GM18498 (cell line): ENCODE data around the gene LMOD1.
A peak's percentile ranks its signal among the peaks of the same experiment; 100 is the strongest.
"Not testable (repeated sequence)": the region's sequence is repeated elsewhere in the genome, so short reads cannot be mapped to it uniquely, and the experiment has no call there.

Experiments
- ATAC-seq: cut with Tn5 transposase; IDR thresholded peaks from one replicate; pipeline ENCODE4 v1.9.1; 2021; ENCODE audit warnings: mild to moderate bottlenecking, moderate library complexity; ENCODE audit not compliant: unreplicated experiment

The LMOD1 gene

DNA sequence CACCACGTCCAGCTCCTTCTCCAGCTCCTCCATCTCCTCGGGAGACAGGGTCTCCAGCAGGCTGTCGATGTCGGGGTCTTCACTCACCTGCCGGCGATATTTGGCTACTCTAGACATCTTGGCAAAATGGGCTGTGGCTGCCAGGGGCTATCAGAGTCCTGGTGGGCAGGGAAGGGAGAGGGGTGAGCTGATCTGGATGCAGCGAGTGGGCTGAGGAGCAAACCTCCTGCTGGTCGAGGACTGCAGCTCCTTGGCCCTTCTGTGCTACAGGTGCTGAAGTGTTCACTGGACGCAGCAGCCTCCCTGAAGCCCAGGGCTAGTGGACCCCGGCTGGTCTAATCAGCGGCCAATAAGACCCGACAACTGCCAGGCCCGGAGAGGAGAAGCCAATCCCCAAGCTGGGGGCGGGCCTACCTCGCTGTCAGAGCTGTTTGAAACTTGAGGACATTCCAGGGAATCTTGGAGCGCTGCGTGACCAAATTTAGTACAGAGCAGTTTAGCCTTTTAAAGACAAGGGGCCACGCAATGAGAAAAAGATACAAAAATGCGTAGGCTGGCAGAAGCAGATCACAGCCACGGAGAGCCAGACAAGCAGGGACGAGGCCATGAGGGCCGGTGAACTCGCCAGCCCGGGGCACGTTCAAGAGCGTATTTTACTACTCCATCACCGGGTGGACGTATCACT, at the start of gene LMOD1:
LMOD1 (minus strand) TSS at position 325 of the 685 bp plus-strand sequence; CDS start at position 117, 208 bp downstream.
- no peak for ATAC-seq

DNA sequence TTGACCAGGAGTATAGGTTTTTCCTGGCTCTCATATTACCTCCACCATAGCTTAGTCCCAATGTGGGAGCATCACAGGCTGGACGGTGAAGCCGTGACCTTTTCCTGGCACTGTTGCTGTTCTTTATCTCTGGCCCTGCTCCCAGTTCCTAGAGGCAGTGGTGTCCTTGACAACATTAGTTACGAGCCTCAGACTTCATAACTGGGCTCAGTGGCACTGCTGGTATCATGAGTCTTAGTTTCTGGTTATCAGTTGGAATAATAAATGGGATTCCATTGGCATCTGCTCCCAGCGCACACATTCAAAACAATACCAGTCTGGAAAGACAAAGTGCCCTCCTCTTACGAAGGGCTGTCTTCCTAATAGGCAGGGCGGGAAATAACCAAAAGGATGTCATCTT, 44.1 kb upstream of the LMOD1 start:
- no peak for ATAC-seq

DNA sequence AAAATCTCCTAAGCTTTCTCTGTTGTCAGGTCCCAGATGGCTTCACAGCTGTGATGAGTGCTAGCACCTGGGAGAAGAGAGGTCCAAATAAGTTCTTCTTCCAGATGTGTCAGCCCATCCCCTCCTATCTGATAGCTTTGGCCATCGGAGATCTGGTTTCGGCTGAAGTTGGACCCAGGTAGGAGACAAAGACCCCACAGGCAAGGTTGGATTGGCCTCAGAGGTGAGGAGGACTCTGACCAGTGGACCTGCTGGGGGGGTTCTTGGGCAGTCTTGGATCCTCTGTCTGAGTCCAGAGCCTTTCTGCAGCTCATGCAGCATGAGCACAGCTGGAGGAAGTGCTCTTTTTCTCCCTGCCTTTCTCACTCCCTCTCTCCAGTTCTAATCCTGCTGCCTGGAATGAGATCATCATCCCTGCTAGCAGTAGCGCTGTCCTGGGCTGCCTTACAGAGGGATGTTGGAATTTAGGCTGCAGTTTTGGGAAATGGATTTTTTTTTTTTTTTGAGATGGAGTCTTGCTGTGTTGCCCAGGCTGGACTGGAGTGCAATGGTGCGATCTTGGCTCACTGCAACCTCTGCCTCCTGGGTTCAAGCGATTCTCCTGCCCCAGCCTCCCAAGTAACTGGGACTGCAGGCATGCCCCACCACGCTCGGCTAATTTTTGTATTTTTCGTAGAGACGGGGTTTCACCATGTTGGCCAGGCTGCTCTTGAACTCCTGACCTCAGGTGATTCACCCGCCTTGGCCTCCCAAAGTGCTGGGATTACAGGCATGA, 43.2 kb upstream of the LMOD1 start:
- ATAC-seq: no peak

DNA sequence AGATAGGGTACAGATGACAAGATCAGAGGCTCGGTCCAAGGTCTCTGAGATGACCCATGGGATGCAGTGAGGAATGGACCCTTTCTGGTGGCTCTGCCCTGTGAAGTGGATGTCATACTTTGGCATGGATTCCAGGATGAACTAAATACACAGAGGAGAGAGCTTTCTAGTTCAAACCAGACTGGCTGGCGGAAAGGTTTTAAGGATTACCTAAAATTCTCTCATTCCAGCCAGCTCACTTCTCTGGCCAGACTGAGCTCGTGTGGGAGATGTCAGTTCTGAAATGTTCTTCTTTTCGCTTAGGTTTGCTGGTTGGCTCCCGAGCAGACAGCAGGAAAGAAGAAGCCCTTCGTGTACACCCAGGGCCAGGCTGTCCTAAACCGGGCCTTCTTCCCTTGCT, 42.3 kb upstream of the LMOD1 start:
- ATAC-seq: no peak

DNA sequence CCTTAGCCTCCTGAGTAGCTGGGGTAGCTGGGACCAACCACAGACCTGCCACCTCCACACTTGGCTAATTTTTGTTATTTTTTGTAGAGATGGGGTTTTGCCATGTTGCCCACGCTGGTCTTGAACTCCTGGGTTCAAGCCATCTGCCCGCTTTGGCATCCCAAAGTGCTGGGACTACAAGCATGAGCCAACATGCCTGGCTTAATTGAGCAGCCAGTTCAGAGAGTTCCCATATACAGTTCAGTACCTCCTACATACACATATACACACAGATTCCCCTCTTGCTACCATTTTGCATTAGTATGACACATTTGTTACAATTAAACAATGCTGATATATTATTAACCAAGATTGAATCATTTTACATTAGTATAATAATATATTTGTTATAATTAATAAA, 39.0 kb upstream of the LMOD1 start:
- ATAC-seq: no peak

DNA sequence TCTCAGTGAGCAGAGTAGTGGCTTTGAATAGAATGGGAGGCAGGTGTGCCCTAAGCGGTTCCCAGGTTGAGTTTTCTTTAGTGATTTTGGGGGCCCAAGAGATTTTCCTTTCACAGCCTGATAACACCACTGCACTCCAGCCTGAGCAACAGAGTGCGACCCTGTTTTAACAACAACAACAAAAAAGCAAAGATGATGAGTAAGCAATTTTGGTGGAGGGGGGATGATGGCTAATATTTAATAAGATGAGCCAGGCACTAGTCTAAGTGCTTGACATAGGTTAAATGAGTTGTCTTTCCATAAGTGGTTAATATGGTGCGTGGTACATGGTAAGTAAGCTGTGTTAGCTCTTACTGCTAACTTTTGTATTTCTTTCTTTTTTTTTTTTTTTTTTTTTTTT, 38.1 kb upstream of the LMOD1 start:
- no peak for ATAC-seq

DNA sequence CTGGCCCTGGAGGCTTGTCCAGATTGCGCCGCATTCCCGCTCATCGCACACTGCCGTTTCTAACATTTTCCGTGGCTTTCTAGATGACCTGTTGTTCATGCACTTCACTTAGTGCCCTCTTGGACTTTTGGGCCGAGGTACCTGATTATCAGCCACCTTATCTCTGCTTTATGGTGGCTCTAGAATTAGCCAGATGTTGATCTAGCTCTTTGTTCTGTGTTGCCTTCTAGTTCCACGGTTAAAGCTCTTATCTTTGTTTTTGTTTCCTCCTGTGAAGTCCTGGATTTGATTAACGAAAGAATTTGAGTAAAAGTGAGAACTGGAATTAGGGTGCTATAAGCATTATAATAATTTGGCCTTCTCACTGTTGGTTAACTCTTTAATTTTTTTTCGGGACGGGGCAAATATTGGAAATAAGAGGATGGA, 37.0 kb upstream of the LMOD1 start:
- ATAC-seq: no peak

DNA sequence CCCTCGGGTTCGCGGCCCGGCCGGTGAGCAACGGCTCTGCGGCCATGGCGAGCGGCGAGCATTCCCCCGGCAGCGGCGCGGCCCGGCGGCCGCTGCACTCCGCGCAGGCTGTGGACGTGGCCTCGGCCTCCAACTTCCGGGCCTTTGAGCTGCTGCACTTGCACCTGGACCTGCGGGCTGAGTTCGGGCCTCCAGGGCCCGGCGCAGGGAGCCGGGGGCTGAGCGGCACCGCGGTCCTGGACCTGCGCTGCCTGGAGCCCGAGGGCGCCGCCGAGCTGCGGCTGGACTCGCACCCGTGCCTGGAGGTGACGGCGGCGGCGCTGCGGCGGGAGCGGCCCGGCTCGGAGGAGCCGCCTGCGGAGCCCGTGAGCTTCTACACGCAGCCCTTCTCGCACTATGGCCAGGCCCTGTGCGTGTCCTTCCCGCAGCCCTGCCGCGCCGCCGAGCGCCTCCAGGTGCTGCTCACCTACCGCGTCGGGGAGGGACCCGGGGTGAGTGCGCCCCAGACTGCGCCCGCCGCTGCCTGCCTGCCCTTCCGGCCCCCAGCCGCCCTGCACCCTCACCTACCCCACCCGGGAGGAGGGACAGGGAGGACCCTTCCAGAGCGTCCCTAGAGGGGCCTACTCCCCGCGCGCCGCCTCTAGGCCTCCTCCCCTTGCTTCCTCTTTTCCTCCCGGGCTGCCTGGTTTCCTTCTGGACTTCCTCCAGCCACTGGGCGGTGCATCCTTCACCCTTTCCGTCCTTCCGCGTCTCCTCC, 36.5 kb upstream of the LMOD1 start, which contains the start of gene RNPEP:
RNPEP (plus strand) TSS at position 26 of the 757 bp plus-strand sequence; CDS start at position 45, 19 bp downstream.
- ATAC-seq: peak; percentile 87

DNA sequence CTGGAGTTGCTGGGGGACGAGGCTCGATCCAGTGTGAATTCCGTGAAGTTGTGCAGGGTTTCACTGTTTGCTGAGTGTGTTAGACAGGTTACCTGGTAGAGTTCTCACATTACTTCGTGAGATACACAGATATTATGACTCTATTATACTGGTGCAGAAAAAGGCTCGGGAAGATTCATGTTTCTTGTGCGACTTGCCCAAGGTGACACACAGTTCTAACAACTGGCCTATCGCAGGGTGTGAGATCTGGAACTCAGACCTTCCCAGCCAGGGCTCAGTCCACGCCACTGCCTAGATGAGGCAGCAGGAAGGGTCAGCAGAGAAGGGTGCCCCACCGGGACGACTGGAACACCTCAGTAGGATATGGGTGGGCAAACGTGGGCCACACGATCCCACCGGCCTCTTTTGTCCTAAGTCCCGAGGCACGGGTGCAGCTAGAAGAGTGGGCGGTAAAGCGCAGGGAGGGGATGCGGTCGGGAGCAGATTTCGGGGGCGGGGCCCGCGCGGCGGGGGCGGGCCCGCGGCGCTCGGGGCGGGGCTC, 35.8 kb upstream of the LMOD1 start:
- no peak for ATAC-seq

DNA sequence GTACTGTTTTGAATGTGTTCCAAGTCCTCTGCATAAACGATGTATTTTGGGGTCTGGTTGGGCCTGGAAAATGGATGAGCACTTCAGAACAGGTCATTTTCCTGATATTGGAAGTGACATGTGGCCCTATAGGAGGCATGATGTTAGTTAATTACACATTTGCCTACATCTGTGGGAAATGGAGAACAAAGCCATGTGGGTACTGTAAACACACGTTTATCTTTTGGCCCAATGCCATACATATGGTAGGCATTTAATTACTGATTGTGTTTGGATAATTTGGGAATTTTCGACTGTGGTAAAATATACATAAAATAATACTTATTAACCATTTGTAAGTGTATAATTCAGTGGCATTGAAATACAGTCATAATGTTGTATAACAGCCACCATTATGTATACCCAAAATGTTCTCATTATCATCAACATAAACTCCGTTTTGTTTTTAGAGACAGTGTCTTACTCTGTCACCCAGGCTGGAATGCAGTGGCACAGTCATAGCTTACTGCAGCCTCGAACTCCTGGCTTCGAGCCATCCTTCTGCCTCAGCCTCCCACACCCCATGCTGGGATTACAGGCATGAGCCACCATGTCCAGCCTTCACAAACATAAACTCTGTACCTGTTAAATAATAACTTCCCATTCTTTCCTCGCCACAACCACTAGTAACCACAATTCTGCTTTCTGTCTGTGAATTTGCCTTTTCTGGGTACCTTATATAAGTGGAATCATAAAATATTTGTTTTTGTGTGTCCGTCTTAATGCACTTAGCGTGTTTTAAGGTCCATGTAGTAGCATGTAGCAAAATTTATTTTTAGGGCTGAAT, 24.2 kb upstream of the LMOD1 start:
- no peak for ATAC-seq

DNA sequence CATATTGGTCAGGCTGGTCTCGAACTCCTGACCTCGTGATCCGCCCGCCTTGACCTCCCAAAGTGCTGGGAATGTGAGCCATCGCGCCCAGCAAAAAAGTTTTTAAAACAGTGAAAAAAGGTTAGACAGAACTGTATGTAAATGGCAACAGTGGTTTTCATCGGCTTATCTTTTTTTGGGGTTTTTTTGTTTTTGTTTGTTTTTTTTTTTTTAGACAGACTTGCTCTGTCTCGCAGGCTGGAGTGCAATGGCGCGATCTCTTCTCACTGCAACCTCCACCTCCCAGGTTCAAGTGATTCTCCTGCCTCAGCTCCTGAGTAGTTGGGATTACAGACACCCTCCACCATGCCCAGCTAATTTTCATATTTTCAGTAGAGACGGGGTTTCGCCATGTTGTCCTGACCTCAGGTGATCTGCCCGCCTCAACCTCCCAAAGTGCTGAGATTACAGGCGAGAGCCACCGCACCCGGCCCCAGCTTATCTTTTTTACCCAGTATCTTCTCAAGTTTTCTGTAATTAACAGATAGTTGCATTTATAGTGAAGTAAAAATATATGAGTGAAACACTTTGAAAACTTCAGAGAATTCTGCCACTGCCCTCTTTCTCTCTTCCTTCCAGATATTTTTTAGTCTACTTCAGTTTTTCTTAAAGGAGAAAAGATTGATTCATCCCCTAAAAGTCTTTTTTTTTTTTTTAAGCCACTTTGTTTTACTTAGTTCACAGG, 22.0 kb upstream of the LMOD1 start:
- no peak for ATAC-seq

DNA sequence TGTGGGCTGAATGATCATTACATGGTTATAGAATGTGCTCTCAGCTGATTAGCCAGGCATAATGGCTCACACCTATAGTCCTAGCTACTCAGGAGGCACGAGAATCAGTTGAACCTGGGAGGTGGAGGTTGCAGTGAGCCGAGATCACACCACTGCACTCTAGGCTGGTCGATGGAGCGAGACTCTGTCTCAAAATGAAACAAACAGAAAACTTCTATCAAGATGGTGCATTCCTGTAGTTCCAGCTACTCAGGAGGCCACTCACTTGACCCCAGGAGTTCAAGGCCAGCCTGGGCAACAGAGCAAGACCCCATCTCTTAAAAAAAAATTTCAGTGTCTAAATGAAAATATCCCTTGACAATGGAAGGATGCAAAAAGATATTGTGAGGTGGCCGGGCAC, 19.8 kb upstream of the LMOD1 start:
- no peak for ATAC-seq

DNA sequence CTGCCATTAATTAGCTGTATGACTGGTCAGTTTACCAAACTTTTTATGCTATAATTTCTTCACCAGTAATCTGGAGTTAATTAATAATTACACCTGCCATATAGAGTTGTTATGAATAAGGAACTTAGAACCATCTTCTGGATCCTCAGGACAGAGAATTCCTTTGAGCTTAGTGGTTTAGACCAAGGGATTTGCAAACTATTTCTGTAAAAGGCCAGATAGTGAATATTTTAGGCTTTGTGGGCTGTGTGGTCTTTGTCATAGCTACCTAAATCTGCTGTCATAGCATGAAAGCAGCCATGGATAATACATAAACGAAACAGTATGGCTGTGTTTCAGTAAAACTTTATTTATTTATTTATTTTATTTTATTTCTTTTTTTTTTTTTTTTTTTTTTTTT, 17.9 kb upstream of the LMOD1 start:
- no peak for ATAC-seq

DNA sequence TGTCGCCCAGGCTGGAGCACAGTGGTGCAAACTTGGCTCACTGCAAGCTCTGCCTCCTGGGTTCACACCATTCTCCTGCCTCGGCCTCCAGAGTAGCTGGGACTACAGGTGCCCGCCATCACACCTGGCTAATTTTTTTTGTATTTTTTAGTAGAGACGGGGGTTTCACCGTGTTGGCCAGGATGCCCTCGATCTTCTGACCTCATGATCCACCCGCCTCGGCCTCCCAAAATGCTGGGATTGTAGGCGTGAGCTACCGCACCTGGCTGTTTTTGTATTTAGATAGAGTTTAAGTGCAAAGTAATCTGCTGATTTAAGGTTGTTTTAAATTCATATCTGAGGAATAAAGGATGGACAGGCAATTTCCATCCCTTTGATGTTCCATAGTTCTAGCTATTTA, 16.0 kb upstream of the LMOD1 start:
- not testable (repeated sequence) for ATAC-seq

DNA sequence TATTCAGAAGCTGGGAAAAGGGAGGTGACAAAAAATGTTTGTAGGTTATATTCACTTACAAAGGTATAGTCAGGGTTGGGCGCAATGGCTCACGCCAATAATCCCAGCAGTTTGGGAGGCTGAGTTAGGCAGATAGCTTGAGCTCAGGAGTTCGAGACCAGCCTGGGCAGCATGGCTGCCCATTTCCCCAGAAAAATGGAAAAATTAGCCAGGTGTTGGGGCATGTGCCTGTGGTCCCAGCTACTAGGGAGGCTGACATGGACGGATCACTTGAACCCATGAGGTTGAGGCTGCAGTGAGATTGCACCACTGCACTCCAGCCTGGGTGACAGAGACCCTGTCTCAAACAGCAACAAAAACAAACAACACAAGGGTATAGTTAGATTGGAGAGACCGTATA, 12.0 kb upstream of the LMOD1 start:
- ATAC-seq: no peak

DNA sequence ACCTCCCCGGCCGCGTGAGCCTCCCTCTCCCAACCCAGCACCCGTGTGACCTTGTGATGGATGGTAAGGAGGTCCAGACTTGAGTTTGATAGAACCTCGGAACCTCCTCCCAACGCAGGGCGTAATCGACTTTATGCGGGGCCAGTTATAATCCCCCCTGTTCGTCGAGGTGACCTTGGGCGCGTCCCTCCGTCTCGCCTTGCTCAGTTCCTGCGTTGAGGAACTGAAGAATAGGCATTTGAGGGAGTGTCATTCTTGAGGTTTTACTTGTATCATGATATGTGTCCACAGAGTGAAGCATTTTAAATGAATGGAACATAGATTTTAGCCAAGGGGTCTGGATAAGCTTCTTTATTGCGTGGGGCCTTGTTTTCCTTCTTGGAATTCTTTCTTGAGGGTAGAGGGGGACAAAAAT, 9.4 kb upstream of the LMOD1 start:
- ATAC-seq: peak; percentile 37

DNA sequence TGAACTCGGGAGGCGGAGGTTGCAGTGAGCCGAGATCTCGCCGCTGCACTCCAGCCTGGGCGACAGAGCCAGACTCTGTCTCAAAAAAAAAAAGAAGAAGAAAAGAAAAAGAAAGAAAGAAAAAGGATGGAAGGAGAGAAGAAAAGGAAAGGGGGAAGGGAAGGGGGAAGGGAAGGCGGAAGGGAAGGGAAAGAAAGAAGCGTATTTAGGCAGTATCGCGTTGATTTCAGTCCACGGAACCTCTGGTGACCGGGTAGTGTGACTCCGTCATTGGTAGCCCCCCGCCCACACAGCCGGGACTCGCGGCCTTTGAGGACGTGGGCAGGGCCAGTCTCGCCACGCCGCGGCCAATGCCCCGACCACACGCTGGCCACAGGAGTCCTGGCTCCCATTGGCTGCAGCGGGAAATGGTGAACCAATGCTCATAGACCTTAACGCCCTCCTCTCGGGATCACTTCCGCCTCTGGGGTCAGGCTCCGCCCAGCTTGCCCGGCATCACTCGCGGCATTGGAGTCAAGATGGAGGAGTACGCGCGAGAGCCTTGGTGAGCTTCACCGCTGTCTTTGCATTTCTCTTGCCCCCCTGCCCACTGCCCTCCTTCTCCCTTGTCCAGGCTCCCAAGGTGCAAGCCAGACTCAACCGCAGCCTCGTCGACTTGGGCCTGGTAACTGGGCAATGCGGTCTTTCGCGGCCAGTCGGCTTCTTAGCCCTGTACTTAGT, 8.8 kb upstream of the LMOD1 start, which contains the start of gene TIMM17A:
TIMM17A (plus strand) TSS at position 495 of the 720 bp plus-strand sequence; CDS start at position 519, 24 bp downstream.
- peak; percentile 99 for ATAC-seq

DNA sequence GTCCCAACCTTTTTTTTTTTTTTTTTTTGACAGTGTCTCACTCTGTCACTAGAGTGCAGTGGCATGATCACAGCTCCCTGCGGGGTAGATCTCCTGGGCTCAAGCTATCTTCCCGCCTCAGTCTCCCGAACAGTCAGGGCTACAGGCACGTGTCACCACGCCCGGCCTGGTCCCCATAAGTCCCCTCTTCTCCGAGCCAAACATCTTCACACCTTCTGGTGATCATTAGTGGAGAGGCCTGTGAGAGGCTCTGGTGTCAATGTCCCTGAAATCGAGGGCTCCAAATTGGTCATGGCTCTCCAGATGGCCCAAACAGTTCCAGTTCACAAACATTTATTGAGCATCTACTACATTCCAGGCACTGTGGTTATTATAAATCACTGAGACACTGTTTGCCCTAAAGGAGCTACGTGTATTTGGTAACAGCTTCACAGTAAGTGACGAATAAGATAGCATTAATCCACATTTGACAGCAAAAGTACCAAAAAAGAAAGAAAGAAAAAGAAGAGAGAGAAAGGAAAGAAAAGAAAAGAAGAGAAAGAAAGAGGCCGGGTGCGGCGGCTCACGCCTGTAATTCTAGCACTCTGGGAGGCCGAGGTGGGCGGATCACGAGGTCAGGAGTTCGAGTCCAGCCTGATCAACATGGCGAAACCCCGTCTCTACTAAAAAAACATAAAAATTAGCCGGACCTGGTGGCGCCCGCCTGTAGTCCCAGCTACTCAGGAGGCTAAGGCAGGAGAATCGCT, 8.1 kb upstream of the LMOD1 start:
- no peak for ATAC-seq
